Fibroblast of lung (primary cell): ENCODE results near the gene DUSP19. TPM values are rescaled to one million over a fixed set of nuclear protein-coding genes. Genes with fewer than 3 reads are reported as not detected.

Experiments
- DNase-seq, 2 donors: peaks; one replicate each; pipeline versions ENCODE4 v3.0.0 to v3.0.0-alpha.2; 2010; ENCODE audit warnings: low read depth in 2 of 2
- H2AFZ ChIP-seq: 2 replicates; pipeline ENCODE4 v1.5.1; 2012; ENCODE audit warnings: low read length, control low read depth, inconsistent platforms
- H3K27ac ChIP-seq: 2 replicates; pipeline ENCODE4 v1.5.1; 2011; ENCODE audit warnings: low read length, control low read depth; ENCODE audit not compliant: insufficient read depth
- H3K27me3 ChIP-seq: 2 replicates; pipeline ENCODE4 v1.5.1; 2011; ENCODE audit warnings: mild to moderate bottlenecking, low read length; ENCODE audit not compliant: control insufficient read depth, insufficient read depth
- H3K36me3 ChIP-seq: 2 replicates; pipeline ENCODE4 v1.5.1; 2011; ENCODE audit warnings: low read length; ENCODE audit not compliant: control insufficient read depth, insufficient read depth
- H3K4me1 ChIP-seq: 2 replicates; pipeline ENCODE4 v1.5.1; 2011; ENCODE audit warnings: low read length; ENCODE audit not compliant: control insufficient read depth, insufficient read depth; ENCODE audit errors: extremely low read depth
- H3K4me2 ChIP-seq: 2 replicates; pipeline ENCODE4 v1.5.1; 2011; ENCODE audit warnings: low read length, control low read depth; ENCODE audit not compliant: insufficient read depth; ENCODE audit errors: extremely low read depth
- H3K4me3 ChIP-seq, 4 experiments: fragments of 200-600 bp in 1 of 4; sonication (generic) in 1 of 4; replicated peaks in 1 of 4; 2 replicates each; pipeline ENCODE4 v1.5.1; 2011 to 2016; ENCODE audit warnings: low read length in 4 of 4, low read depth in 3 of 4, mild to moderate bottlenecking in 3 of 4, control low read depth in 2 of 4, inconsistent platforms in 1 of 4, mixed read lengths in 1 of 4; ENCODE audit not compliant: insufficient read depth in 1 of 4; ENCODE audit errors: control extremely low read depth in 1 of 4
- H3K79me2 ChIP-seq: 2 replicates; pipeline ENCODE4 v1.5.1; 2012; ENCODE audit warnings: mild to moderate bottlenecking, low read length, inconsistent platforms; ENCODE audit not compliant: control insufficient read depth, insufficient read depth
- H3K9ac ChIP-seq: 2 replicates; pipeline ENCODE4 v1.5.1; 2011; ENCODE audit warnings: mild to moderate bottlenecking, low read length, control low read depth; ENCODE audit not compliant: insufficient read depth
- H3K9me3 ChIP-seq: 2 replicates; pipeline ENCODE4 v1.5.1; 2012; ENCODE audit warnings: low read depth, low read length; ENCODE audit not compliant: control insufficient read depth, insufficient read depth
- H4K20me1 ChIP-seq: 2 replicates; pipeline ENCODE4 v1.5.1; 2011; ENCODE audit warnings: low read length; ENCODE audit not compliant: control insufficient read depth, insufficient read depth; ENCODE audit errors: extremely low read depth
- CTCF ChIP-seq, 2 donors: IDR thresholded peaks in 1 of 2; conservative IDR thresholded peaks in 1 of 2; 1 replicate in 1 of 2; 2 replicates in 1 of 2; pipeline ENCODE4 v1.5.1; 2011 to 2012; ENCODE audit warnings: low read length in 2 of 2, control low read depth in 1 of 2, inconsistent platforms in 1 of 2, low read depth in 1 of 2, mild to moderate bottlenecking in 1 of 2
- EZH2 ChIP-seq: IDR thresholded peaks from 2 replicates; pipeline ENCODE4 v1.5.1; 2012; ENCODE audit warnings: low read length, control low read depth, mild to moderate bottlenecking; ENCODE audit errors: missing control alignments
- polyA plus RNA-seq, 2 donors: library from polyadenylated mRNA; depleted of rRNA in 1 of 2; stranded (reverse) in 1 of 2; unstranded in 1 of 2; fragments of >200 nt; gene quantifications; 2 replicates each; pipeline ENCODE4 v1.2.1, GENCODE V29; 2011 to 2012; ENCODE audit warnings: missing spikeins in 1 of 2
- total RNA-seq: library from RNA; depleted of rRNA; stranded (reverse); fragments of >200 nt; gene quantifications from 2 replicates; pipeline ENCODE4 v1.2.1, GENCODE V29; 2014

Gene DUSP19
- total and polyA plus RNA-seq, 2 donors (not counting 1 experiment from before 2014, with no cell fraction given) = 2.6 to 7.4 TPM

GRCh38 chr2:183124957-183125255 is 46.4 kb downstream of the DUSP19 start:
- H3K4me3 ChIP-seq = peak overlapping the region; percentile 67 to 97 (median 85)
- H2AFZ ChIP-seq = peak overlapping the region; percentile 96
- no peaks in the 10 kb centered on the region for H3K27me3 ChIP-seq
- H3K4me2 ChIP-seq = peak overlapping the region; percentile 75
- DNase-seq = no peak
- peak overlapping the region; percentile 89 for H3K27ac ChIP-seq
- no peaks in the 10 kb centered on the region for H4K20me1 ChIP-seq
- peaks cover 2% of the 10 kb centered on the region for H3K4me1 ChIP-seq
- peaks cover 37% of the 10 kb centered on the region for H3K79me2 ChIP-seq
- no peak for TF ChIP-seq CTCF (conservative IDR thresholded peaks at IDR 0.05 in 1 of 2, IDR thresholded peaks at IDR 0.05 in 1 of 2; ENCODE audit: low read depth in 1 of 2, low read length in 2 of 2)
- TF ChIP-seq EZH2 = no peak
- H3K9me3 ChIP-seq = no peaks in the 10 kb centered on the region
- H3K36me3 ChIP-seq = no peaks in the 10 kb centered on the region
- H3K9ac ChIP-seq = peak overlapping the region; percentile 68

GRCh38 chr2:183125659-183126341 is 47.3 kb downstream of the DUSP19 start:
- Histone ChIP-seq H3K36me3 (no peaks in the 10 kb centered on the region), H4K20me1 (no peaks in the 10 kb centered on the region), H3K9me3 (no peaks in the 10 kb centered on the region), H3K4me2 (peak overlapping the region; percentile 75), H3K4me1 (peaks cover 2% of the 10 kb centered on the region), H2AFZ (no peak overlapping the region), H3K27ac (no peak overlapping the region), H3K9ac (no peak overlapping the region), H3K79me2 (peaks cover 38% of the 10 kb centered on the region), H3K4me3 (peak overlapping the region; percentile 67 to 97 (median 85)), H3K27me3 (no peaks in the 10 kb centered on the region)
- no peak for DNase-seq
- no peak for TF ChIP-seq CTCF (conservative IDR thresholded peaks at IDR 0.05 in 1 of 2, IDR thresholded peaks at IDR 0.05 in 1 of 2; ENCODE audit: low read depth in 1 of 2, low read length in 2 of 2)
- no peak for TF ChIP-seq EZH2

- TF ChIP-seq EZH2 (no peak), CTCF (conservative IDR thresholded peaks at IDR 0.05 in 1 of 2, IDR thresholded peaks at IDR 0.05 in 1 of 2; ENCODE audit: low read depth in 1 of 2, low read length in 2 of 2) (no peak)
- no peak overlapping the region for H3K4me3 ChIP-seq
- H3K9ac ChIP-seq = no peak overlapping the region
- H3K4me1 ChIP-seq = peaks cover 2% of the 10 kb centered on the region
- H3K79me2 ChIP-seq = peaks cover 43% of the 10 kb centered on the region
- H3K9me3 ChIP-seq = no peaks in the 10 kb centered on the region
- H3K27ac ChIP-seq = no peak overlapping the region
- no peaks in the 10 kb centered on the region for H3K36me3 ChIP-seq
- H3K27me3 ChIP-seq = no peaks in the 10 kb centered on the region
- H2AFZ ChIP-seq = no peak overlapping the region
- DNase-seq = no peak
- no peaks in the 10 kb centered on the region for H4K20me1 ChIP-seq
- no peak overlapping the region for H3K4me2 ChIP-seq
Measured at GRCh38 chr2:183126635-183127034, 48.1 kb downstream of the DUSP19 start.
